Omental fat pad (tissue), 4 donors: ENCODE measurements around the gene FHOD3. TPM values are rescaled to one million over a fixed set of nuclear protein-coding genes. Genes with fewer than 3 reads are reported as not detected.

Source experiments
- ATAC-seq: fragments of 150-250 bp; one replicate; pipeline ENCODE4 v1.9.1; 2016; ENCODE audit warnings: mild to moderate bottlenecking, moderate library complexity; ENCODE audit not compliant: low FRiP score
- DNase-seq: peaks from one replicate; pipeline ENCODE4 v3.0.0-alpha.2; 2019; ENCODE audit warnings: low spot score
- CTCF ChIP-seq, 3 donors: fragments of 450-650 bp; IDR thresholded peaks; one replicate each; pipeline ENCODE4 v1.5.1; 2016 to 2017; ENCODE audit warnings: antibody characterized with exemption in 3 of 3, mild to moderate bottlenecking in 3 of 3, moderate library complexity in 2 of 3
- total RNA-seq, 4 donors: library from RNA; depleted of rRNA; stranded (reverse); fragments of >200 nt; gene quantifications; one replicate each; pipeline ENCODE4 v1.1.0, GENCODE V29; 2016

Gene FHOD3
- total RNA-seq, 4 donors from 2014 or later, result 0.96 to 3.8 (median 2.3) TPM

- TF ChIP-seq CTCF (IDR thresholded peaks at IDR 0.05), result no peak
- no peak for DNase-seq
- ATAC-seq, result no peak
These were observed 190.6 kb downstream of the FHOD3 start for GRCh38 chr18:36488131-36488530.

GRCh38 chr18:36490897-36491296, 193.4 kb downstream of the FHOD3 start:
- ATAC-seq (no peak), DNase-seq (no peak)
- no peak for TF ChIP-seq CTCF (IDR thresholded peaks at IDR 0.05)

DNA sequence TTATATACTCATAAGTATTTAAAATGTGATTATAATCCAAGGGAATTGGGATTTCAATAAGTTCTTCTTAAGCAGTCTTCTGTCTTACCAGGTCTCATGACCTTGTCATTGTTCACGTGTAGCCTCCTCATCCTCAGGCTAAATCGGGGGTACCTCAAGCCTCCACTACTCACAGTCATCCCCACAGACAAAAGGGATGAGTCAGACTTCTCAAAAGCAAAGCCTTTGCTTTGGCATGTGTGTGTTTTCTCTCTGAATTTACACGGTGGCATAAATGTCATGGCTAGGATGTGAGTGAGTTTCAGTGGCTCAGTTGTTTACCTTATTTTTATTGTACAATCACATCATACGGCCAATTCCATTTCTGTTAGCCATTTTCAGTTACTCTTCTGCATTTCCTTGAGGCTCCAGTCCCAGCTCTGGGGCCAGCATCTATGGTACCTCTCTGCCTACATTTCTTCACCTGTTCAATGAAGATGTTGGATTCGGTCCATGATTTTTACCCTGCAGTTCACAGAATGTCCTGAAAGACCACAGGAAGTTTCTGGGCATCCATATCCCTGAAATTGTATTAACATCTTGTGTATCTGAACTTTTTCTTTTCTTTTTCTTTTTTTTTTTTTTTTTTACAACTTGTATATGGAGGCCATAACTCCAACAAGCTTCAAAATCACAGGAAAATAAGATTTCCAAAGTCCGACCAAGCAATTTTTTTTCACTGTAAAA, 195.3 kb downstream of the FHOD3 start:
- DNase-seq (no peak), ATAC-seq (no peak)
- no peak for TF ChIP-seq CTCF (IDR thresholded peaks at IDR 0.05)

DNA sequence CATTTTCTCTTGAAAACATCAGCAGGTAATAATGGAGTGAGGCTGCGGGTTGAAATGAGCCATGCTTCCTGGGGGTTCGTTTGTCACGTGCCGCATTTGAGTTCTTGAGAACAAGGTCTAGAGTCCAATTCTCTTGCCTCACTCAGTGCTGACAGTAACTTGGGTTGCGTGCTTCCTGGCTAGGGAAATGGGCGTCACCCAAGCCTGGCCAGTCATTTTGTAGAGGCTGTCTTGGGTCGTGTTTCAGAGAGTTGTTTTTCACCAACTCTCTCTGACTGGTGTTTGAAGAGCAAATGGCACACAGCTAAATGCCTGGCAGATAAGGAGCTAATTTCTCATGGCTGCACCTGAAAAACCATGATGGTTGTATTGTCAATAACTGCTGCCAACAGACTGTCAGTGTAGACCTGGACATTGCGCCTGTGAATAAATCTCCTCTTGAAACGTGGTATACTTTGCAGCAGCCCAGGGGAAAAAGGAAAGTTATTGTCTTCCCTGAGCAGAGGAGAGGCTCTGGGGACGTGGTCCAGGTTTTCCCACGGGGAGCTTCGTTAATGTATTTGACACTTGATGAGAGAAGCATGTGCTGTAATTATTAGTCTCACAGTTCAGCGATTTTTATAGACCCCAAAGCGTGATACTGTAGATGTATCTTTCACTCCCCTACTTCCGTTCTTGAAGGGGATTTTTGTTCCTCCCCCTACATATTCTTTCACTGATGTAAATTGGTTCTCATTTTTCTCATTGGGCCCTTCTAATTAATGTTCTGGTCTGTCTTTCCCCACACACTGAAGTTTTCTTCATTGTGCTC, 196.0 kb downstream of the FHOD3 start:
- no peak for TF ChIP-seq CTCF (IDR thresholded peaks at IDR 0.05)
- DNase-seq (no peak), ATAC-seq (no peak)

DNA sequence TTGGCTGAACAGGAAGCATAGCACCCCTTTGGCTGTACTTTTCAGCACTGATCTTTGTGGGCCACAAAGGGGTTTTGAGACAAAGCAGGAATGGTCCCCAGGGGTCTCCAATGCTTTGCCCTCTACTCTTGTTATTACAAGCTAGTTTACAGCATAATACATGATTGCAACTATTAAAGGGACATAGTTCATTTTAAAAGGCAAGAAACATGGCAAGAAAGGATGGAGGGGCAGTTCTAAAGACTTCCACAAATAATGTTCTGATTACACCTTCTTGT, 196.6 kb downstream of the FHOD3 start:
- ATAC-seq (no peak), DNase-seq (no peak)
- TF ChIP-seq CTCF (IDR thresholded peaks at IDR 0.05), result no peak

DNA sequence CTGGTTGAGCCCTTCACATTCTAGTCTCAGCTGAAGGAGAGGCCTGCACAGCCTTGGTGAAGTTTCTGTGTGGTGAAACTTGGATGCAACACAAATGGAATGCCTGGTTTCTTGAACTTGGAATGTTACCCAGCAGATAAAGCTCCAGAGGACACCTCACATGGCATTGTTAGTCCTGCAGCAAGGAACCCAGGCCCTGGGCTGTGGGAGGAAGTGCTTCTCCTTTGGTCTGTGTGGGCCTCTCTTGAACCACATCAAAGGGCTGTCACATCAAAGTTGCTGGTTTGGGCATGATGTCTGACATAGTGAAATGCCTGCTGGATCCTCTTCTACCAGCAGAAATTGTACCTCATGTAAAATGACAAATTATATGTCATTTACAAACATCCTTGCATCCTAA, 198.5 kb downstream of the FHOD3 start:
- no peak for TF ChIP-seq CTCF (IDR thresholded peaks at IDR 0.05)
- ATAC-seq (no peak), DNase-seq (no peak)

DNA sequence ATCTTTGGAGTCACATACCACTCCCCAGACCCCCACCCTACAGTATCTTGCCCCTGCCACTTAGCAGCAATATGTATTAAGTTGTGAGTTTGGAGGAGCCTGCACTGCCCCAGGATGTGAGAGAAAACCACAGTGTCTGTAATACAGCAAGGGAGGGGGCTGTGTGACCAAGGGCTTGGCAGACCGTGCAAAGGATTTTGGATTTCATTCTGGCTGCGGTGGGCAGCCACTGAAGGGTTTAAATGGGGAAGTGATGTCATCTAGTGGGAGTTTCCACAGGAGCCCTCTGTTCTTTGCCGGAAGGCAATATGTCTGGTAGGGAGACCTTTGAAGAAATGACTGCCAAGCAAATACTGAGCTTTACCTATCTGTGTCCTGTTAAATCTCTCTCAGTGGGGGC, 202.4 kb downstream of the FHOD3 start:
- TF ChIP-seq CTCF (IDR thresholded peaks at IDR 0.05), result no peak
- ATAC-seq, result no peak
- no peak for DNase-seq
